ENCODE measurements around the gene C7orf25.

C7orf25 gene

DNA sequence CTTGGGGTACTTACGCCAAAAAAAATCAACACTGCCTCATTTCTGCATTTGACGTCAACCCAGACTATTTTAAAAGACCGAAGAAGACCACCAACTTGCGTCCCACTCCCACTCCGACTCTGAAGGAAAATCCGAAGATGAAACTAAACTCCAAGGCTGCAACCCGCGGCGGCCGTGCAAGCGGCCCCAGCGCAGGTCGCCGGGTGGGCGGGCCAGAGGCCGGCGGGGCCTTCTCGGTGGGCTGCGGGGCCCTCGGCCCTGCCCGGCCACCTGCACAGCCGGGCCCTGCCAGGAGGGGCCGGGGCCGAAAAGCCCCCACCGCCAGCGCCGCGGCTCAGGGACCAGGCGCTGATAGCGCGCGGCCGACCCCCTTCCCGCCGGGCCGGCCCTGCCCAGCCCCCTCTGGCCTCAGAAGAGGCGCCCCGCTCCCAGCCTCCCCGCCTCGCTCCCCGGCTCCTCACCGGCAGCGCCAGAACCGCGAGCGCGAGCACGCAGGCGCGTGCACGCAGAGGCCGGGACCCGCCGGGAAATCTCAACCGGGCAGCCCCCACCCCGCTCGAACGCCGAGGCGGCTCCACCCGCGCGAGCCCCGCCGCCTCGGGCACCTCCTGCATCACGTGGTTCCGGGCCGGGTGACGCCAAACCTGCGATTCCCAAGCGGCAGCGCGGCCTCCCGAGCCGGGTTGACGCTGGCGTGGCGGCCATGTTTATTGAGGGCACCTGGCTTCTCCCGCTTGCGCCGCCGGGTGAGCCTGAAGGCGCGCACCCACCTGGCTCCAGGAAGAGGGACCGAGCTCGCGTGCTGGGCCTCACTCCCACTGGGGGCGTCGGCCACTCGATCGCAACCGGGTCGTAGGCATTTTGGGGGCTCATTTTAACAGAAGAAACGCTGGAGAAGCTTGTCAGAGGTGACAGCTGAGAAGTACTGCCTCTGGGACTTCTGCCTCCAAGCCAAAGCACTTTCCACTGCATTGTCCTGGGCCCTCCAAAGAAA, at the start of gene C7orf25:
TSS of gene C7orf25 (minus strand) at position 617 of the 994 bp plus-strand sequence. CDS start 1,170 bp downstream, outside the sequence.
- in situ Hi-C loops (cut with MboI; ENCODE audit: low sequenced_read_pairs): no loop called here

DNA sequence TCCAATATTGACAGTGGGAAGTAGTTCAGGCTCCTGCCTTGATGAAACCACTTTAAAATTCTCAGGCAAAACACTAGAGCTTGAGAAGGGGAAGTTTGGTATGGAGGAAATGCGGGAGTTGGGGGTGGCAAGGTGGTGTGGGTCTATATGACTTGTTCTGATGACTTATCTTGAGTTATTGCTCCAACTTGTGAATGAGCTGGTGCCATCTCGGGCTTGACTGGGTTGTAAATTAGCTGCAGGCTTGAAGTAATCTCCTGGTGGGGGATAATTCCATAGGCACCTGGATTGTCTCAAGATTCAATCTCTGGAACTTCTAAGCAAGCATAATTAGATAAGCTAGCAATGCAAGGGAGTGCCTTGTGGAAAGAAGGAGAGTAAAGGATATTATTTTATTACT, 49.3 kb upstream of the C7orf25 start:
- in situ Hi-C loops (cut with MboI; ENCODE audit: low sequenced_read_pairs): no loop called here

DNA sequence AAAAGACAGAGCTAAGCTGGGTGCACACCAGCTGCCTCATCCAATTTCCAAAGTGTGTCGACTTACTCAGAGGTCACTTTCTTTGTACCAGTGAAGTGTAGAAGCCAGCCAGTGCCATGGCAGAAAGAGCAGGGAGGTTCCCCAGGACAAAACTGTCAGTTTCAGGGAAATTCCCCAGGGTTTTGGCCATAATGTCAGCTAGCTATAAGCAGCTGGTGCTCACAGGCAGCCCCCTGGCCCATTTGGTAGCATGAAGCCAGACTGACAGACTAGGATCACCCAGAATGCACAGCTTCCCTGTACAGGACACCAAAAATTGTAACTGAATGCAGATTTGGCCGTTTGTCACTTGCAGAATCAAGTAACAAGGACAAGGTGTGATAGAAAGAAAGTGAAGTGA, 48.9 kb upstream of the C7orf25 start:
- in situ Hi-C loops (cut with MboI; ENCODE audit: low sequenced_read_pairs): no loop called here

DNA sequence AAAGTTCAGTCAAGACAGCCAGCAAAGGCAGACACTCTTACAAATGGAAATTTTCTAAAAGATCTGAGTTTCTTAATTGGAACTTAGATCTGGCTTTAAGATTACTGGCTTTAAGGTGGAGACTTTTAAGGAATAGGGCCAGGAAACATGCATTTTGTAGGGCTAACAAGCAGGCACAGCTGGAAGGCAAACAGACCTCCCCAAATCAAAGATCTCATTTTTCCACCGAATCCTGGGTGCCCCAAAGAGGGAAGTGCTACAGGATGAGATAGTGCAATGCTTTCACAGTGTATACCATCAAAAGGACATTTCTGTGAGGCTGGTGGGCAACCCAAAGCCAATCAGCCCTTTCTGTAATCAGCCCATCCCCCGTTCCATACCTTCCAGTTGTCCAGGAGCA, 47.7 kb upstream of the C7orf25 start:
- in situ Hi-C loops (cut with MboI; ENCODE audit: low sequenced_read_pairs): no loop called here

DNA sequence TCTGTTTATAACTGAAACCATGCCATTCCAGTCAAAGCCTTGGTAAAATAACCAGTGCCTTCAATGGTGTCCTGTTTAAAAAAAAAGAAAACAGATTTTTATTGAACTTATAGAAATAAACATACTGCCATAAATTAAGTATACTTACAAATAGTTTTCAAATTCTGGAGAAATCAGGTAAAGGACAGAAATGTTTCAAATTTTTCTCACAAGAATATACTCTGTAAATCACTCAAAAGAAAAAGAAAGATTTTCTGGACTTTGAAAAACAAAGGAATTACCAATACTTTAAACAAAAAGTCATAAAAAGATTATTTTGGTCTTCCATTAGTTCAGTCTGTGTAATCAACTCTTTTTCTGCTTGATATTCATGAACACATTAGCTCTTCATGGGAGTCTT, 44.2 kb upstream of the C7orf25 start:
- in situ Hi-C loops (cut with MboI; ENCODE audit: low sequenced_read_pairs): no loop called here

DNA sequence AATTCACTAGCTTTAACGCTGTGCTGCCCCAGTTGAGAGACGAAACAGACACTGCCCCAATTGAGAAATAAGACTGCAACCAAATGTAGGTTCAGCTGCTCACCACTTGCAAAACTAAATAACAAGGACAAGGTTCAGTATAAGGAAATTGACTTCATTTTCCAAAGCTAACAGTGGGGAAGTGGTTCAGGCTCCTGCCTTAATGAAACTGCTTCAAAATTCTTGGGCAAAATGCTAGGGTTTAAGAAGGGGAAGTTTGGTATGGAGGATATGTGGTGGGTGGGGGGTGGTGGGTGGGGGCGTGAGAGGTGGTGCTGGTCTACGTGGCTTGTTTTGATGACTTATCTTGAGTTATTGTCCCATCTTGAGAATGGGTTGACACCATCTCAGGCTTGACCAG, 42.1 kb upstream of the C7orf25 start:
- in situ Hi-C loops (cut with MboI; ENCODE audit: low sequenced_read_pairs): no loop called here

DNA sequence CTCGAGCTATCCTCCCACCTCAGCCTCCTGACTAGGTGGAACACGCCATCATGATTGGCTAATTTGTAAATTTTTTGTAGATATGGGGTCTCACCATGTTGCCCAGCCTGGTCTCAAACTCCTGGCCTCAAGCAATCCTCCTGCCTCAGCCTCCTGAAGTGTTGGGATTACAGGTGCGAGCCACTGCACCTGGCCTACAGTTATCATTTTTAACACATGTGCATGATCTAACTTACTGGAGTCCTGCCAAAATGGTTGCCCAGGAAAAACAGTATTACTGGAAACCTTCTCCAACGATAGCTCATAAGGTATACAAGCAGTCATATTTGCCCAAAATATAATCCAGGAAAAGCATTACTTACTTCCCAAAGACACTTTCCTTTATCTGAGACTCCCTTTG, 40.5 kb upstream of the C7orf25 start:
- in situ Hi-C loops (cut with MboI; ENCODE audit: low sequenced_read_pairs): no loop called here

DNA sequence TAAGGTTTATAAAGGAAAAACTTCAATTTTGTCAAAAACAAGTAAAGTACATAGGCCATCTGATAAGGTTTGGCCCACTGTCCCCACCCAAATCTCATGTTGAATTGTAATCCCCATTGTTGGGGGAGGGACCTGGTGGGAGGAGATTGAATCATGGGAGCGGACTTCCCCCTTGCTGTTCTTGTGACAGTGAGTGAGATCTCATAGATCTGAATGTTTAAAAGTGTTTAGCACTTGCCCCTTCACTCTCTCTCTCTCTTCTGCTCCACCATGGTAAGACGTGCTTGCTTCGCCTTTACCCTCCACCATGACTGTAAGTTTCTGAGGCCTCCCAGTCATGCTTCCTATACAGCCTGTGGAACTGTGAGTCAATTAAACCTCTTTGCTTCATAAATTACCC, 38.5 kb upstream of the C7orf25 start:
- in situ Hi-C loops (cut with MboI; ENCODE audit: low sequenced_read_pairs): no loop called here

DNA sequence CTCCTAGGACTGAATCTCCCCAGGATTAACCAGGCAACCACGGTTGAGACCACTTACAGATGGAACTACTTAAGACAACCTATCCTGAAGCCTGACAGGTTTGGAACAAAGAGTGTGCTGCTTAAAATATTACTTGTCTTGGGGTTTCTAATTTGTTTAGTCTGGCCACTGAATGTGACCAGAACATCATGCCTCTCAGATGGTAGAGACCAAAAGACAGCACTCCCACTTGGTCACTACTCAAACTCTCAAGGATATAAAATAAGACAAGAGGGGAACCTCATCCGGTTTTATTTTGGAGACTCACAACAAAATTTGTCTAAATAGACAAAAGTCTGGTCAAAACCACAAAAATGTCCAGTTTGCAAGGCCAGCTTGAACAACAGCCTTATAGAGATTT, 35.7 kb upstream of the C7orf25 start:
- in situ Hi-C loops (cut with MboI; ENCODE audit: low sequenced_read_pairs): loop anchor here (25.0 kb wide), 1 partner anchor 890 kb away; no protein-coding TSS in a partner anchor

DNA sequence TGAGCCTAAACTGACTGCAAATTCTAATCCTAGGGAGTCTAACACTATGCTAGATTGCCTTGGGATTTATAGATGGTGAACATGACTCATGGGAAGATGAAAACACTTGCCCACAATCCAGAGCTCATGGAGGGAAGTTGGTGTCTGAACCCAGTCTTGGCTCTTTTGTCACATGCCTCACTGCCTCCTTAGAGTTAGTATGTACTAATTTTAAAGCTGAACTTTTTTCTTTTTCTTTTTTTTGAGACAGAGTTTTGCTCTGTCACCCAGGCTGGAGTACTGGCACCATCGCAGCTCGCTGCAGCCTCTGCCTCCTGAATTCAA, 34.7 kb upstream of the C7orf25 start:
- in situ Hi-C loops (cut with MboI; ENCODE audit: low sequenced_read_pairs): loop anchor here (25.0 kb wide), 1 partner anchor 891 kb away; no protein-coding TSS in a partner anchor

DNA sequence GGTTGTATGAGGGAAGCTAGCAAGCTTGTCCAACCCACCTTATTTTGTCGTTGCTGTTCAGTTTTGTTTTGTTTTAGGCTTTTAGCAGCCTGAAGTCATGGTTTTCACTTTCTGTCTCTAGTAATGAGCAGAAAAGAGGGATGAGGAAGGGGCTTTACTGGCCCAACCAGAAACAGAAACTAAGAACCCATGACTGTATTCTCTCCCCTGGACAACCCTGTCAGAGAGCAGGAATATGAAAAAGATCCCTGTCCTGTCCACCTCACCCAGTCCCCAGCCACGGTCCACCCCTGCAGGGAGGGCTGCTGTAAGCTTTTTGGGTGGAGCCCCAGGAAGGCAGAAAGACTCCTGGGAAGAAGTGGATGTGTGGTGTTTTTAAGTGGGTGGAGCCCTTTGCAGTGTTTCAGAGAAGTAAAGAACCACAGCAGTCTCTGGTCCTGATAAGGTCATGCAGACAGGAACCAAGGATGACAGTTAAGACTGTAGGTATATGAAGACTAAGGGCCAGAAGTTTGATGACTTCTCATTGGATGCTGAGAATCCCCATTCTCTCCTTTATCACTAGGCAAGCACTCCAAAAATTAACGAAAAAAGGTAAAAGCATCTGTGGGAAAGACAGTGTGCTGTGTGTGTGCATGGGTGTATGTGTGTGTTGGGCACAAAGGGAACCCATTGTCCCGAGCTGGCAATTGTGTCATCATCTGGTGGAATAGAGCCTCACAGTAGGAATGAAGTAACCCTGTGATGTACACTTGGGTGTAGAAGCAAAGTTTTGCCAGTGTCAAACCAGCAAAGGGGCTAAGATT, 34.2 kb upstream of the C7orf25 start:
- in situ Hi-C loops (cut with MboI; ENCODE audit: low sequenced_read_pairs): loop anchor here (25.0 kb wide), 1 partner anchor 891 kb away; no protein-coding TSS in a partner anchor

DNA sequence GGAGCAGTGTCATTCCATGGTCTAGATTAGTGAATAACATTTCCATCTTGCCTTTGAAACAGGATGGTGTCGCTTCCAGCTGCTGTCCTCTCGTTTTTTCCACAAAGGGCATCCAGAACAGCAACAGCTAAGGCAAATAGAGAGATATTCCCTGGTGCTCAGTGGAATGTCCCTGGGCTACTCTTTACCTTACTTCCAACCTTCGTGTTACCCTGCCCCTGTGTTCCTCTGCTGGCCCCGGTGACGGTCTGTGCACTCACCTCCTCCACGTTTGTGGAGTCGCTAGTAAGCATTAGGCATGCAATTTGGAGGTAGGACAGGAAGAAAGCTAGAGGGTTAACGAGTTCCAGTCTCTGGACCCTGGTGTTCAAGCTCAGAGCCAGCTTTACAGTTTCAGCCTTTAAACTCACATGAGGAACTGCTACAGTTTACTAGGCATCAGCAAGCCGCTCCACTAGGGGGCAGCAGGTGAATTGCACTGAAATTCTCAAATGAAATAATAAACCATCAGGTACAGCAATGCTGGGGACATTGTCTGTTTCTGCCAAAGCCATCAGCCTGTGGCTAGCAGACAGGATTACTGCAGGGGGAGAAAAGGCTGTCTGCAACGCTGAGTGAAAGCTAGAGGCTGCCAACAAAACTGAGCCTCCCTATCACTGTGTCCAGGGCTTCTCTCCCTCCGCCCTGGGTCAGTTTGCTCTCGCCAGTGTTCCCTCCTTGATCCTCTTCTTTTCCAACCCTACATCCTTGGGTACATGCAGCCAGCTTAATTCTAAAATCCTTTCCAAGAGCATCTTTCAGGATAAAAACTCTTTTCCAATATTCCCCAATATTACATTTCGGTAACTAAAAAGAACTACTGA, 29.3 kb upstream of the C7orf25 start:
- in situ Hi-C loops (cut with MboI; ENCODE audit: low sequenced_read_pairs): loop anchor here (25.0 kb wide), 1 partner anchor 896 kb away; no protein-coding TSS in a partner anchor

DNA sequence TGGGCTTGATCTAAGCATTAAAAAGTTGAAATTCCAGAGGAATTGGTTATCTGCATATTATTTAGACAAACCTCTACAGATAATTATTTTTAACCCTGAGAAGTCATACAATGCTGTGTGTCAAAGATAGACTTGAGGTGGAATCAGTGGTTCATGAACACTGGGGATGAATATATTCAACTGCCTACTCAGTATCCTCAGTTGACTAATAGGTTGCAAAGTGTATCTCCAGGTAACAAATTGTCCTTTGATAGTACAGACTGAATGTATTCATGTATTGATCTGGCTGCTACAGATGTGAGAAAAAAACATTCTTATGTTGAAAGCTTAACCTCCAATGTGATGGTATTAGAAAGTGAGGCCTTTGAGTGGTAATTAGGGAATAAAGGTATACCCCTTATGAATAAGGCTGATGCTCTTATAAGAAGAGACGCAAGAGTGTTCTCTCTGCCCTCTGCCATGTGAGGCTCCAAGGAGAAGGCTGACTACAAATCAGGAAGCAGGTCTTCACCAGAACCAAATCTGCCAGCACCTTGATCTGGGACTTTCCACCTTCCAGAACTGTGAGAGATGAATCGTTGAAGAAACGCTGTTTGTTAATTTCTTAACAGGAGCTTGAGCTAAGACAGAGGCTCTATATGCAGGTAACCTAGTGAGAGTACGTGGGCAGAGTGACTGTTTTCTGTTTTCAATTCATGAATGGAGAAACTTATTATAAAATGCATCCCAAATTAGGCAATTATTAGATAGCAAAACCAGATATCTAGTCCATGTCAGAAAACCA, 27.8 kb upstream of the C7orf25 start:
- in situ Hi-C loops (cut with MboI; ENCODE audit: low sequenced_read_pairs): loop anchor here (25.0 kb wide), 1 partner anchor 898 kb away; no protein-coding TSS in a partner anchor

DNA sequence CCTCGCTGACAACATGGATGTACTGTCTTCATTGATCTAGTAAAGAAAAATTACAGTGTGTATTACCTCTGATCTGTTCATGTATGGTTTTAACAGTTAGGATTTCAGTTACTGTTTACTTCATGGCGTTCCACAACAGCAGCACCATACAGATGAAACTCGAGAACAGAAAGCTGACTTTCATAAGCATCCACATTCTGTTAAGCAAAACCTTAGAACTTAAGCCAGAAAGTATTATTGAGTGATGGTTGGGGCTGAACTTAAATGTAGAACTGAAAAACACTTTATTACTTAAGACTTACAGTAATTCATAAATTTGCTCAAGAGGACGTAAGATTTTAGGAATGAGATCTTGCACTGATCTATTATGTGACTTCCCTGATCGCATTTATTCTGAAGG, 24.0 kb upstream of the C7orf25 start:
- in situ Hi-C loops (cut with MboI; ENCODE audit: low sequenced_read_pairs): loop anchor here (25.0 kb wide), 1 partner anchor 901 kb away; no protein-coding TSS in a partner anchor

DNA sequence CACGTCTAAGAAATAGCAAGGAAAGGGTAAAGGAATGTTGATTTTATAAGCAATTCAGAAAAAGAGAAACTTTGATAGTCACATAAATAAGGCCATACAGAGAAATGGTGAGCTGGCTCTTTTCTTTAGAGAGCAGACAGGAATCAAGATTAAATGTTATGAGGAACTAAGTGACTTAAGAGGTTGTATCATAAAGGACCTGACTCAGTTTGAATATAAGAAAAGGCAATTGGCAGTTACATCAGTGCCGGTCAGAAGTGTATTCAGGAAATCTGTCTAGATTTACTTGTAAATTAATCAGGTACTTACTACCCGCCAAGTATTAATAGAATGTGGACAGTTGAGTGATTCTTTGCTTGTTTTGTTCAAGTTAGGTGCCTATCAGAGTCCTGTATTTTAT, 22.4 kb upstream of the C7orf25 start:
- in situ Hi-C loops (cut with MboI; ENCODE audit: low sequenced_read_pairs): loop anchor here (25.0 kb wide), 1 partner anchor 903 kb away; no protein-coding TSS in a partner anchor

DNA sequence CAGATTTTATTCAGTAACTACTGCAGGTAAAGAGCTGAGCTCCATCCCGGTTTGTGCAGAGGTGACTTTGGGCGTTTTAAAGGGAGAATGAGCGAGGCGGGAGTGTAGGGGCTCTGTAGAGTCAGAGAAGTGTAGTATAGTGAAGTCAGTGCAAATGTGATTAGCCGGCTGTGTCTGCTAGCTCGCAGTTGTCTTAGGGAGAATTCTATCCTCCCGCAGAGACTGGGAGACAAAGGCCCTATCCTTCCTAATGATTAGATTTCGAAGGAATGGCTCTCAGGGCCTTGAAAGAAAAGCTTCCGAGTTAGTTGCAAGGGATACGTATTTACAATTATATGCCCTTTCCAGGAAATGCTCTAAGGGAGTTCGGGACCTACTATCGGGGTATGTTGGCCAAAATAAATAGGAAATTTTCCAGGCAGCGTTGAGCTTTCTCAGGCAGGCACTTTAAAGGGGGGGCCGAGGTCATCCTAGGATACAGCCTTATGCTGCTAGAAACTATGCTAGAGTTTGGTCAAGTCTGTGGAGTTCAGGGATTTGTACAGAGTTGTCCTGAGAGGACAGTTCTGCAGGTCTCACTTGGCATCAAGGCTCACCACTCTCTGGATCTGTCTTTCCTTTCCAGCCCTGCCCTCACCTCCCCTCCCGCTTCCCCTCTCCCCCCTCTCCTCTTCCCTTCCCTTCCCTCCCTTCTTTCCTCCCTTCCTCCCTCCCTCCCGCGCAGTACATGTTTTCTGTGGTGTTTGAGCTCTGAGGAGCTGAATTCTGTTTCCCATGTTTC, 21.1 kb upstream of the C7orf25 start:
- in situ Hi-C loops (cut with MboI; ENCODE audit: low sequenced_read_pairs): loop anchor here (25.0 kb wide), 1 partner anchor 904 kb away; no protein-coding TSS in a partner anchor

DNA sequence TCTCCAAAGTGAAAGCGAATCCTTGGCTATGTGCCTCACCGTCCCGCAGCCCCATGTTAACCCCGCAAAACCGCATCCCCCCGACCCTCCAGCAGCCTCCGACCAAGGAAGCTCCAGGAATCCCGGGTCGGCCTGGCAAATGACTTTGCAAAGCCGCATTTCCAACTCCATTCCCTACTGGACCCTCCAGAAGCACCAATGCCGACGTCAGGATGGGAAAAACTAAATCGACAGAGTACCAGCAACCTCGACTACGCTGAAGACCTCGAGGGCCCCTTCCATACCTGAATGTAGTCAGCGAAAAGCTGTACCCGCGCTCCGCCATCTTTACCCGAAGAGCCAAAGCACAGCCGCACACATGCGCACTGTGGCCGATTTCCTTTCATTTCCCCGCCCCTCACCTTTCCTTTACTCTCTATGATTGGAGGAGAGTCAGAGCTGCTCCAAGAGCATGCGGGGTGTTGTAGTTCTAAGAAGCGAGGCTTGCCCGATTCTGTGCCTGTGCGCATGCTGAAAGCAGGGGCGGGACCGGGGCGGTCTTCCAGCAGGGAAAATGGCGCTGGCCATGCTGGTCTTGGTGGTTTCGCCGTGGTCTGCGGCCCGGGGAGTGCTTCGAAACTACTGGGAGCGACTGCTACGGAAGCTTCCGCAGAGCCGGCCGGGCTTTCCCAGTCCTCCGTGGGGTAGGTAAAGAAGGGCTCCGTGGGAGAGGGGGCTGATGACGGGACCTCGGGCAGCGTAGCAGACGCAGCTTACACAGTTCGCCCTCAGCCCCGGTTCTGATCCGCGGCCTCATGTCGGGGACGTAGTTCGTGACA, 20.2 kb upstream of the C7orf25 start, which contains the start of the genes MRPL32 and PSMA2:
TSS of gene MRPL32 (plus strand) at position 543 of the 818 bp plus-strand sequence. CDS start at position 554, 11 bp downstream.
TSS of gene PSMA2 (minus strand) at position 341 of the 818 bp plus-strand sequence. CDS start at position 325, 16 bp downstream.
- in situ Hi-C loops (cut with MboI; ENCODE audit: low sequenced_read_pairs): loop anchor here (25.0 kb wide), 1 partner anchor 905 kb away; no protein-coding TSS in a partner anchor
